ENCODE results near the gene S100A7A.

The S100A7A gene

GRCh38 chr1:153379591-153379990 lies 36.7 kb upstream of the S100A7A start (continued):
- TF ChIP-seq, protein P1, sequence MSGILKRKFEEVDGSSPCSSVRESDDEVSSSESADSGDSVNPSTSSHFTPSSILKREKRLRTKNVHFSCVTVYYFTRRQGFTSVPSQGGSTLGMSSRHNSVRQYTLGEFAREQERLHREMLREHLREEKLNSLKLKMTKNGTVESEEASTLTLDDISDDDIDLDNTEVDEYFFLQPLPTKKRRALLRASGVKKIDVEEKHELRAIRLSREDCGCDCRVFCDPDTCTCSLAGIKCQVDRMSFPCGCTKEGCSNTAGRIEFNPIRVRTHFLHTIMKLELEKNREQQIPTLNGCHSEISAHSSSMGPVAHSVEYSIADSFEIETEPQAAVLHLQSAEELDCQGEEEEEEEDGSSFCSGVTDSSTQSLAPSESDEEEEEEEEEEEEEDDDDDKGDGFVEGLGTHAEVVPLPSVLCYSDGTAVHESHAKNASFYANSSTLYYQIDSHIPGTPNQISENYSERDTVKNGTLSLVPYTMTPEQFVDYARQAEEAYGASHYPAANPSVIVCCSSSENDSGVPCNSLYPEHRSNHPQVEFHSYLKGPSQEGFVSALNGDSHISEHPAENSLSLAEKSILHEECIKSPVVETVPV (CRISPR knock-in tag; IDR thresholded peaks at IDR 0.05) = no peak
- TF ChIP-seq ZNF70 (CRISPR knock-in tag; IDR thresholded peaks at IDR 0.05) (no peak), PPARA (CRISPR knock-in tag; IDR thresholded peaks at IDR 0.05; ENCODE audit: borderline replicate concordance) (no peak), GLIS3 (CRISPR knock-in tag; IDR thresholded peaks at IDR 0.05) (no peak), ISL1 (CRISPR knock-in tag; IDR thresholded peaks at IDR 0.05) (no peak), TOX (CRISPR knock-in tag; IDR thresholded peaks at IDR 0.05; ENCODE audit: borderline replicate concordance) (no peak), ZNF565 (CRISPR knock-in tag; conservative IDR thresholded peaks at IDR 0.05; ENCODE audit: low read depth) (no peak)
- TF ChIP-seq, protein P2, sequence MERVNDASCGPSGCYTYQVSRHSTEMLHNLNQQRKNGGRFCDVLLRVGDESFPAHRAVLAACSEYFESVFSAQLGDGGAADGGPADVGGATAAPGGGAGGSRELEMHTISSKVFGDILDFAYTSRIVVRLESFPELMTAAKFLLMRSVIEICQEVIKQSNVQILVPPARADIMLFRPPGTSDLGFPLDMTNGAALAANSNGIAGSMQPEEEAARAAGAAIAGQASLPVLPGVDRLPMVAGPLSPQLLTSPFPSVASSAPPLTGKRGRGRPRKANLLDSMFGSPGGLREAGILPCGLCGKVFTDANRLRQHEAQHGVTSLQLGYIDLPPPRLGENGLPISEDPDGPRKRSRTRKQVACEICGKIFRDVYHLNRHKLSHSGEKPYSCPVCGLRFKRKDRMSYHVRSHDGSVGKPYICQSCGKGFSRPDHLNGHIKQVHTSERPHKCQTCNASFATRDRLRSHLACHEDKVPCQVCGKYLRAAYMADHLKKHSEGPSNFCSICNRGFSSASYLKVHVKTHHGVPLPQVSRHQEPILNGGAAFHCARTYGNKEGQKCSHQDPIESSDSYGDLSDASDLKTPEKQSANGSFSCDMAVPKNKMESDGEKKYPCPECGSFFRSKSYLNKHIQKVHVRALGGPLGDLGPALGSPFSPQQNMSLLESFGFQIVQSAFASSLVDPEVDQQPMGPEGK (CRISPR knock-in tag; IDR thresholded peaks at IDR 0.05; ENCODE audit: borderline replicate concordance) = no peak

DNA sequence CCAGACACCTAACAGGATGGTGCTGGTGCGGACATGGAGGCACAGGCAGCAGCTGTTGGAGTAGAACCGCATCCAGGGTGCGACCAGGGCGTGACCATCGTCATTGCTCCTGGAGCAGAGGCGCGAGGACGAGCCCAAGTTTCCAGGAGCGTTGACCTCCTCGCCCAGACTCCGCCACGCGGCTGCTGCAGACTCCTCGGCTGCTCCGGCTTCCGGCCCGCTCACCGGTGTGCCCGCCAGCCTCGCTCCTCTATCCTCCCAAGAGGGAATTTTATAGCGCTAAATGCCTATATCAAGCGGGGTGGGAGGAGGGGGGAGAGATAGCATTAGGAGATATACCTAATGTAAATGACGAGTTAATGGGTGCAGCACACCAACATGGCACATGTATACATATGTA lies 35.6 kb upstream of the S100A7A start:
- TF ChIP-seq TSHZ2 (CRISPR knock-in tag; IDR thresholded peaks at IDR 0.05) = no peak
- no peak for TF ChIP-seq POU6F1 (CRISPR knock-in tag; IDR thresholded peaks at IDR 0.05; ENCODE audit: borderline replicate concordance, low read depth)
- TF ChIP-seq ZNF70 (CRISPR knock-in tag; IDR thresholded peaks at IDR 0.05) = no peak
- no peak for TF ChIP-seq BACH2 (CRISPR knock-in tag; IDR thresholded peaks at IDR 0.05; ENCODE audit: borderline replicate concordance)
- TF ChIP-seq ZNF8 (CRISPR knock-in tag; IDR thresholded peaks at IDR 0.05) = no peak
- TF ChIP-seq, protein P1 (CRISPR knock-in tag; IDR thresholded peaks at IDR 0.05) = no peak
- TF ChIP-seq, protein P2 (CRISPR knock-in tag; IDR thresholded peaks at IDR 0.05; ENCODE audit: borderline replicate concordance) = no peak
- TF ChIP-seq ARNTL (CRISPR knock-in tag; IDR thresholded peaks at IDR 0.05; ENCODE audit: borderline replicate concordance, low read depth) = no peak
- no peak for TF ChIP-seq ESRRG (CRISPR knock-in tag; IDR thresholded peaks at IDR 0.05)
- no peak for TF ChIP-seq ZNF565 (CRISPR knock-in tag; conservative IDR thresholded peaks at IDR 0.05; ENCODE audit: low read depth)
- TF ChIP-seq SNAI2 (CRISPR knock-in tag; IDR thresholded peaks at IDR 0.05) = no peak
- no peak for TF ChIP-seq ZC3H10 (CRISPR knock-in tag; IDR thresholded peaks at IDR 0.05)
- no peak for TF ChIP-seq PPARA (CRISPR knock-in tag; IDR thresholded peaks at IDR 0.05; ENCODE audit: borderline replicate concordance)
- TF ChIP-seq ZFP30 (CRISPR knock-in tag; IDR thresholded peaks at IDR 0.05) = no peak
- no peak for ATAC-seq

GRCh38 chr1:153384958-153385580 lies 31.3 kb upstream of the S100A7A start:
- TF ChIP-seq ZFP3 (CRISPR knock-in tag; IDR thresholded peaks at IDR 0.05) (no peak), ZNF8 (CRISPR knock-in tag; IDR thresholded peaks at IDR 0.05) (no peak), ZNF565 (CRISPR knock-in tag; conservative IDR thresholded peaks at IDR 0.05; ENCODE audit: low read depth) (no peak)
- ATAC-seq = no peak

Measured in SK-N-SH treated with all-trans-retinoic acid at 6 μM for 48 hours (cell line).